Gastrocnemius medialis (tissue), 4 donors: ENCODE results near the gene ASF1B.

Source experiments
- CTCF ChIP-seq, 5 experiments: fragments of 450-650 bp in 3 of 5; fragments of 200-600 bp in 2 of 5; sonication (generic) in 2 of 5; IDR thresholded peaks in 4 of 5; conservative IDR thresholded peaks in 1 of 5; 1 replicate in 4 of 5; 2 replicates in 1 of 5; pipeline ENCODE4 v1.5.1; 2016 to 2019; ENCODE audit warnings: antibody characterized with exemption in 5 of 5, mild to moderate bottlenecking in 3 of 5, moderate library complexity in 3 of 5
- POLR2A ChIP-seq, 2 donors: fragments of 450-650 bp; IDR thresholded peaks; one replicate each; pipeline ENCODE4 v1.6.1; 2017; ENCODE audit warnings: antibody characterized with exemption in 2 of 2, mild to moderate bottlenecking in 2 of 2, moderate library complexity in 2 of 2

GRCh38 chr19:14085309-14085995 lies 50.9 kb downstream of the ASF1B start, which contains the start of gene C19orf67:
- no peak for TF ChIP-seq POLR2A (IDR thresholded peaks at IDR 0.05)
- no peak for TF ChIP-seq CTCF (IDR thresholded peaks at IDR 0.05 in 4 of 5, conservative IDR thresholded peaks at IDR 0.05 in 1 of 5)
